Activated CD8-positive, alpha-beta memory T cell treated with anti-CD3 and anti-CD28 coated beads, Interleukin-2, amount 50 U/mL, for 1 hour (primary cell): ENCODE data around the gene ATF7IP.
"Not testable (repeated sequence)": the region's sequence is repeated elsewhere in the genome, so short reads cannot be mapped to it uniquely, and the experiment has no call there.

Source experiments
- DNase-seq: peaks from one replicate; pipeline ENCODE4 v3.0.0-alpha.2; 2020; ENCODE audit errors: extremely low read depth

The ATF7IP gene

DNA sequence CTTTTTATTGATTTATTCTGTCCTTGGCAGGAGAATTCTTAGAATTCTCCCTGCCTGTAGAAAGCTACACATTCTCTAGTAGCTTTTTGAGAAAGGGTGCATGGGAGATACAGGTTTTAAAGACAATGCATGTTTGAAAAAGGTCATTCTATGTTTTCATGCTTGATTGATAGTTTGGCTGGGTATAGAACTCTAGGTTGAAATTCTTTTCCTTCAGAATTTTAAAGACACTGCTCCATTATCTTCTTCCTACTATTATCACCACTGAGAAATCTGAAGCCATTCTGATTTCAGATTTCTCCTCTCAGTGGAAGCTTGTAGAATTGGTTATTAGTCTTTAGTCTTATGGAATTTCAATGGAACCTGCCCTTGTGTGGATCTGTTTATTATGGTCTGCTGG lies 14.0 kb downstream of the ATF7IP start:
- no peak for DNase-seq

- DNase-seq: peak; percentile 27
Measured at GRCh38 chr12:14384783-14385638, 19.5 kb downstream of the ATF7IP start.

DNA sequence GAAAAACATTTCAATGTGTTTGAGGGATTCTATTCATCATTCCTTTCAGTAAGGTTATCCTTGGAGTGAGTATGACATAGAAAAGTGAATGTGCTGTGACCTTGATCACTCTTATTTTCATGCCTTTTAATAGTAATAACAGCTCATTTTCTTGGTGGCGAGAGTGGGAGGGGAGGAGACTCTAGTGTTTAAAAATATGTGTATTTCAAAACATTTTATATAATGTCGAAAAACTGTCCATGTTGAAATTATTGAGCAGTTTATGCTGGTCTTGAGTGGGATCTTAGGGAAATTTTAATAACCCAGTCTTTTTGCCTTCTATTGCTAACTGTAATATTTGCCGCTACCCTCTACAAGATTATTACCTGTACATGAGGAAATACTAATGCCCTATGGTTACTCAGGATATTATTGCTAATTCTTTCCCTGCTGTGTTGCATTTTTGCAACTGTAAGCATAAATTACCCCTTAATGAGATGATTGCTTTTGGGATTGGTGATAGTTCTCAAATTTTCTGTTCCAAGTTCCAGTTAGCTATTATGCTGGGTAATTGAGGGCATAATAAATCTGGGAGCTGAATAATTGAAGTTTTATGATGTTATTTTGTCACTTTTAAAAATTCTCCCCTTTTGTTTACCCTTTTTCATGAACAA lies 21.9 kb downstream of the ATF7IP start:
- DNase-seq: no peak

DNA sequence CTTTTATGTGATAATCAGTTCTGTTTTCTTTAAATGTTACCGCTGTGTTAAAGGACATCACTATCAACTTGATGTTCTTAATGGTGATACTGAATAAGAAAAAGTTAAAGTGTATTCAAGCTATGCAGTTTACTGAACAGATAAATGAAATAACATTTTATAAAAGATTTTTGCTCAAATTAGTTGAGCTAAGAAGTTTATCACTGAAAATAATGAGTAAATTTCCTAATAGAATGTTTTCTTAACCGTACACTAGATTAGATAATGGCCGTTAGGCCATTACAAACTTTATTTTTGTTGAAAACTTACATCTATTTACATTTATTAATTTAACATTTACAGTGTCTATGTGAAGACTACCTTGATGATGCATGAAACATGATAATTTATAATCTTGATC lies 25.0 kb downstream of the ATF7IP start:
- DNase-seq: no peak

- DNase-seq: no peak
Measured at GRCh38 chr12:14390870-14391530, 25.5 kb downstream of the ATF7IP start.

- no peak for DNase-seq
Measured at GRCh38 chr12:14393751-14394150, 28.3 kb downstream of the ATF7IP start.

- DNase-seq: no peak
Measured at GRCh38 chr12:14394317-14395073, 29.0 kb downstream of the ATF7IP start.

- DNase-seq: no peak
Measured at GRCh38 chr12:14395074-14395778, 29.7 kb downstream of the ATF7IP start.

GRCh38 chr12:14396071-14396470 lies 30.6 kb downstream of the ATF7IP start:
- no peak for DNase-seq

DNA sequence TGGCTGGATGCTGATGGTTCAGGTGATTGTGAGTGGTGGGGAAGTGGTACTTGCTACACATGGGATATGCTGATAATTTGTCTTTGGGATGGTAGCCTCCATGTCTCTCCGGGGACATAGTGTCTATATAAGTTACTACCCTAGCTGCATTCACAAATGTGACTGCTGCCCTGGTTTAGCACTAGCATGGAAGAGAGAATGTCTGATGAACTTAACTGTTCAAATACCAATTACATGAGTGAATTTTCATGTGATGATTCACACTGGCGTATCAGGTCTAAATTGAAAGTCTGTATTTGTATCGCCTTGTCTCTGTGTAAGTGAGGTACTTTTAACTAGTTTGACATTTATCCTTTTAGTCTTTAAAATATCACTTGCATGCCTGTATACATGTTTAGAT lies 34.4 kb downstream of the ATF7IP start:
- DNase-seq: no peak

DNA sequence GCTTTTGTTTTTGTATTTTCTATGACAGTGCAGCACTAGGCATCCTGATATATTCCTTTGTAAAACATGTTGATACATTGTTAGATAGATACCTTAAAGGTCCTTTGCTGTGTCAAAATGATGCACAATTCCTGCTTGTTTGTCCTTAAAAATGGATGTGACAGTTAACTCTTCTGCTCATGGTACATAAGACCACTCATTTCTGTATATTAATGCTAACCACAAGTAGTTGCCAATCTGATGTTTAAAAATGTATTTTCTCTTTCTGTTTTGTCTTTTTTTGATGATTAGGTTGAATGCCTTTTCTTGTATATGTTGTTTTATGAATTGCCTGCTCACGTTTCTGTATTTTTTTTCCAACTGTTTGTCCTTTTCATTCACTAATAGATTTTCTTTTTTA lies 35.1 kb downstream of the ATF7IP start:
- no peak for DNase-seq

DNA sequence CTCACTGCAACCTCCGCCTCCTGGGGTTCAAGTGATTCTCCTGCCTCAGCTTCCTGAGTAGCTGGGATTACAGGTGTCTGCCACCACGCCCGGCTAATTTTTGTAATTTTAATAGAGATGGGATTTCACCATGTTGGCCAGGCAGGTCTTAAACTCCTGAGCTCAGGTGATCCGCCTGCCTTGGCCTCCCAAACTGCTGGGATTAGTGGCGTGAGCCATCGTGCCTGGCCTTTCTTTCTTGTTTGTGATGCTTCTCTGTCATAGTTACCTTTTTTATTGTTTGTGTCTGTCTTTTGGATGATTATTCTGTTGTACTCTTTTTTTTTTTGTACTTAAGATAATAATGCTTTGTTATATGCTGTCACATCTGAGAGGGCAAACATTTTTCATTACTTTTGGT lies 35.8 kb downstream of the ATF7IP start:
- not testable (repeated sequence) for DNase-seq

DNA sequence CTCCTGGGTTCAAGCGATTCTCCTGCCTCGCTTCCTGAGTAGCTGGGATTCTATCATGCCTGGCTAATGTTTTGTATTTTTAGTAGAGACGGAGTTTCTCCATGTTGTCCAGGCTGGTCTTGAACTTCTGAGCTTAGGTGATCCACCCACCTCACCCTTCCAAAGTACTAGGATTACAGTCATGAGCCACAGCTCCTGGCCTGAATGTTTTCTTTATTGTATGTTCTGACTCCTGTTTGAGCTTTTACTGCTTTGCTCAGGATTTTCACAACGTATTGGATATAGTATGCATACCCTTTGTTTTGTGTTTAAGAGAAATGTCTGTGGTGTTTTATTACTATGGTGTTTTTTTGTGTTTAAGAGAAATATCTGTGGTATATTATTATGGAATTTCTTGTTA lies 37.2 kb downstream of the ATF7IP start:
- DNase-seq: no peak

- no peak for DNase-seq
Measured at GRCh38 chr12:14403293-14403692, 37.8 kb downstream of the ATF7IP start.

- no peak for DNase-seq
Measured at GRCh38 chr12:14403711-14404196, 38.3 kb downstream of the ATF7IP start.

GRCh38 chr12:14405407-14405806 lies 39.9 kb downstream of the ATF7IP start:
- not testable (repeated sequence) for DNase-seq

GRCh38 chr12:14408208-14408607 lies 42.7 kb downstream of the ATF7IP start:
- no peak for DNase-seq

GRCh38 chr12:14410177-14410576 lies 44.7 kb downstream of the ATF7IP start:
- DNase-seq: no peak

GRCh38 chr12:14410841-14411569 lies 45.5 kb downstream of the ATF7IP start:
- DNase-seq: no peak

DNA sequence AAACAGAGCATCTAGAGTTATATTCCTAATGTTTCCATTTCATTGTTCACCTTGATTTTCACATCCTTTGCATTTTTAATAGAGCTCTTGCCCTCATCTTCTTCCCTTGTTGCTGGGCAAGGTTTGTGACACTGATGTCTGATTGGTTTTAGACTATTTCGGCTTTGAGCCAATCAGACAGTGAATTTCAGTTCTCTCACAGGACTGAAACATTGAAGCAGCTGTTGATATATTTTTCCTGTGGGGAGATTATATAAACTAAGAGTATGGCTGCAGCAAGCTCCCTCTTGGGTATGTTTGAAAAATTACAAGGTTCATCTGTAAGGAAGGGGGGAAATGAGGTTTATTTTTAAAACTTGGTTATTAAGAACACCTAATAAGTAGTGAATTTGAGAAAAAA lies 51.2 kb downstream of the ATF7IP start:
- DNase-seq: no peak

DNA sequence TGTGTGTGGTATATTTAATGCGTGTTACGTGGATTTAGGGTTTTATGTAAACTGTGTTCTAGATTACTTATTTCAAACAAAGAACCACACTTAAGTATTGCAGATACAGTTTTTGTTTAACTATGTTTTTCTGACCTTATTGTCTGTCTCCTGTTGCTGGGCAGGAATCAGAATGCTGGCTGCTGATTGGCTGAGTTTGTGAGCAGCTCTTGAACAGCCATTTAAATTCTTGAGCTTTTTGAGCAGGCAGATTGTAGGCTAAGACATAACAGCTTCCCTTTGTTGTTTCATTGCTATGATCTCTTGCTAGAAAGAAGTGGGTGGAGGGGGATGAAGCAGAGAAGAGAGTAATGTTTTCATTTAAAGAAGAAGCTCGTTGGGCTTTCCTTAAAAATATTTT lies 52.2 kb downstream of the ATF7IP start:
- peak; percentile 25 for DNase-seq
